BLaER1 treated with 17β-estradiol and CSF1 and Interleukin-3, amounts not matched to agents 10 nM and 100 nM (cell line): Measurements from ENCODE around the gene ACKR1.
A peak's percentile ranks its signal among the peaks of the same experiment; 100 is the strongest.

ENCODE experiments used
- H3K27ac ChIP-seq, 11 experiments: shearing (Covaris generic); formaldehyde crosslinking; 2 replicates each; pipeline ENCODE4 v1.8.1; 2022
- H3K27me3 ChIP-seq, 11 experiments: shearing (Covaris generic); formaldehyde crosslinking; 2 replicates each; pipeline ENCODE4 v1.8.1; 2022
- H3K36me3 ChIP-seq, 11 experiments: shearing (Covaris generic); formaldehyde crosslinking; 2 replicates each; pipeline ENCODE4 v1.8.1; 2022
- H3K4me1 ChIP-seq, 10 experiments: shearing (Covaris generic); formaldehyde crosslinking; 2 replicates each; pipeline ENCODE4 v1.8.1; 2022
- H3K4me2 ChIP-seq, 11 experiments: shearing (Covaris generic); formaldehyde crosslinking; 2 replicates each; pipeline ENCODE4 v1.8.1; 2022
- H3K4me3 ChIP-seq, 10 experiments: shearing (Covaris generic); formaldehyde crosslinking; 2 replicates each; pipeline ENCODE4 v1.8.1; 2022
- H3K9ac ChIP-seq, 11 experiments: shearing (Covaris generic); formaldehyde crosslinking; 2 replicates each; pipeline ENCODE4 v1.8.1; 2022
- H3K9me3 ChIP-seq, 11 experiments: shearing (Covaris generic); formaldehyde crosslinking; replicated peaks in 1 of 11; 2 replicates each; pipeline ENCODE4 v1.8.1; 2022
- H4K20me1 ChIP-seq, 11 experiments: shearing (Covaris generic); formaldehyde crosslinking; 2 replicates each; pipeline ENCODE4 v1.8.1; 2022
- Cebpa-rat ChIP-seq, 11 experiments: shearing (Covaris generic); IDR thresholded peaks; 2 replicates each; pipeline ENCODE4 v1.8.1; 2022

ACKR1 gene

GRCh38 chr1:159171688-159172501, 32.8 kb upstream of the ACKR1 start:
- Histone ChIP-seq H4K20me1 (peaks cover 0 to 16% (median 0%) of the 10 kb centered on the region in 11 experiments; a peak in 2 of 22 replicates), H3K4me2 (no peak overlapping the region), H3K4me3 (no peak overlapping the region), H3K4me1 (no peaks in the 10 kb centered on the region), H3K27me3 (peaks cover 0 to 19% (median 12%) of the 10 kb centered on the region in 11 experiments; a peak in 13 of 22 replicates), H3K9me3 (no peaks in the 10 kb centered on the region), H3K36me3 (no peaks in the 10 kb centered on the region), H3K9ac (no peak overlapping the region), H3K27ac (no peak overlapping the region)
- TF ChIP-seq Cebpa-rat (IDR thresholded peaks at IDR 0.05) = no peak

- Histone ChIP-seq H4K20me1 (peaks cover 0 to 17% (median 0%) of the 10 kb centered on the region in 11 experiments; a peak in 2 of 22 replicates), H3K4me2 (peak overlapping the region in 1 of 11 experiments; percentile 29; a peak in 1 of 22 replicates), H3K4me3 (no peak overlapping the region)
Observed at GRCh38 chr1:159172614-159173291, 31.9 kb upstream of the ACKR1 start.

GRCh38 chr1:159173320-159173719, 31.4 kb upstream of the ACKR1 start:
- Histone ChIP-seq H3K9me3 (no peaks in the 10 kb centered on the region), H3K27me3 (peaks cover 0 to 19% (median 12%) of the 10 kb centered on the region in 11 experiments; a peak in 13 of 22 replicates), H3K4me1 (no peaks in the 10 kb centered on the region), H3K36me3 (no peaks in the 10 kb centered on the region), H3K4me3 (no peak overlapping the region), H3K27ac (no peak overlapping the region), H3K9ac (no peak overlapping the region), H4K20me1 (peaks cover 0 to 17% (median 0%) of the 10 kb centered on the region in 11 experiments; a peak in 2 of 22 replicates), H3K4me2 (no peak overlapping the region)
- no peak for TF ChIP-seq Cebpa-rat (IDR thresholded peaks at IDR 0.05)

More at GRCh38 chr1:159172614-159173291, 31.9 kb upstream of the ACKR1 start:
- Histone ChIP-seq H3K27me3 (peaks cover 0 to 19% (median 12%) of the 10 kb centered on the region in 11 experiments; a peak in 13 of 22 replicates), H3K36me3 (no peaks in the 10 kb centered on the region), H3K4me1 (no peaks in the 10 kb centered on the region), H3K9ac (no peak overlapping the region), H3K9me3 (no peaks in the 10 kb centered on the region), H3K27ac (no peak overlapping the region)
- no peak for TF ChIP-seq Cebpa-rat (IDR thresholded peaks at IDR 0.05)

- Histone ChIP-seq H3K27ac (no peak overlapping the region), H4K20me1 (peaks cover 0 to 17% (median 0%) of the 10 kb centered on the region in 11 experiments; a peak in 3 of 22 replicates), H3K4me3 (no peak overlapping the region), H3K36me3 (no peaks in the 10 kb centered on the region), H3K9me3 (no peaks in the 10 kb centered on the region), H3K9ac (no peak overlapping the region), H3K4me2 (no peak overlapping the region), H3K27me3 (peaks cover 0 to 19% (median 12%) of the 10 kb centered on the region in 11 experiments; a peak in 13 of 22 replicates), H3K4me1 (no peaks in the 10 kb centered on the region)
- no peak for TF ChIP-seq Cebpa-rat (IDR thresholded peaks at IDR 0.05)
Observed at GRCh38 chr1:159175571-159175970, 29.1 kb upstream of the ACKR1 start.

GRCh38 chr1:159177272-159177907, 27.3 kb upstream of the ACKR1 start:
- H3K9me3 ChIP-seq = no peaks in the 10 kb centered on the region
- no peaks in the 10 kb centered on the region for H3K36me3 ChIP-seq
- no peak overlapping the region for H3K9ac ChIP-seq
- peaks cover 0 to 6% (median 5%) of the 10 kb centered on the region in 11 experiments; a peak in 13 of 22 replicates for H3K27me3 ChIP-seq
- H3K4me1 ChIP-seq = no peaks in the 10 kb centered on the region
- no peak for TF ChIP-seq Cebpa-rat (IDR thresholded peaks at IDR 0.05)
- no peak overlapping the region for H3K27ac ChIP-seq
- H4K20me1 ChIP-seq = peaks cover 0 to 17% (median 0%) of the 10 kb centered on the region in 11 experiments; a peak in 3 of 22 replicates
- no peak overlapping the region for H3K4me2 ChIP-seq
- no peak overlapping the region for H3K4me3 ChIP-seq

GRCh38 chr1:159179906-159180305, 24.8 kb upstream of the ACKR1 start:
- Histone ChIP-seq H3K27me3 (no peaks in the 10 kb centered on the region), H3K36me3 (no peaks in the 10 kb centered on the region), H3K4me1 (no peaks in the 10 kb centered on the region), H3K4me2 (no peak overlapping the region), H3K9me3 (no peaks in the 10 kb centered on the region), H3K9ac (no peak overlapping the region), H3K27ac (no peak overlapping the region), H3K4me3 (no peak overlapping the region), H4K20me1 (peaks cover 0 to 13% (median 0%) of the 10 kb centered on the region in 11 experiments; a peak in 4 of 22 replicates)
- no peak for TF ChIP-seq Cebpa-rat (IDR thresholded peaks at IDR 0.05)

- no peak overlapping the region for H3K27ac ChIP-seq
- no peaks in the 10 kb centered on the region for H3K9me3 ChIP-seq
- no peaks in the 10 kb centered on the region for H3K4me1 ChIP-seq
- no peaks in the 10 kb centered on the region for H3K27me3 ChIP-seq
- TF ChIP-seq Cebpa-rat (IDR thresholded peaks at IDR 0.05) = no peak
- H3K36me3 ChIP-seq = no peaks in the 10 kb centered on the region
- H3K4me3 ChIP-seq = no peak overlapping the region
- H3K9ac ChIP-seq = no peak overlapping the region
- H3K4me2 ChIP-seq = no peak overlapping the region
- peaks cover 0 to 9% (median 0%) of the 10 kb centered on the region in 11 experiments; a peak in 4 of 22 replicates for H4K20me1 ChIP-seq
Observed at GRCh38 chr1:159180516-159180915, 24.2 kb upstream of the ACKR1 start.

- Histone ChIP-seq H3K36me3 (no peaks in the 10 kb centered on the region), H3K4me3 (no peak overlapping the region), H3K4me2 (no peak overlapping the region), H3K27me3 (peaks cover 0 to under 1% (median 0%) of the 10 kb centered on the region in 11 experiments; a peak in 1 of 22 replicates), H3K9me3 (no peaks in the 10 kb centered on the region), H3K27ac (no peak overlapping the region), H3K4me1 (no peaks in the 10 kb centered on the region), H3K9ac (no peak overlapping the region), H4K20me1 (peaks cover 0 to 6% (median 0%) of the 10 kb centered on the region in 11 experiments; a peak in 4 of 22 replicates)
- TF ChIP-seq Cebpa-rat (IDR thresholded peaks at IDR 0.05) = no peak
Observed at GRCh38 chr1:159181328-159182024, 23.2 kb upstream of the ACKR1 start.
